ENCODE results near the gene PRR16.

- no peak for TF ChIP-seq PATZ1 (CRISPR knock-in tag; IDR thresholded peaks at IDR 0.05; ENCODE audit: borderline replicate concordance)
- TF ChIP-seq TCF4 (CRISPR knock-in tag; IDR thresholded peaks at IDR 0.05; ENCODE audit: borderline replicate concordance) = no peak
- TF ChIP-seq GLIS3 (CRISPR knock-in tag; IDR thresholded peaks at IDR 0.05) = no peak
- no peak for TF ChIP-seq ARNTL (CRISPR knock-in tag; IDR thresholded peaks at IDR 0.05; ENCODE audit: borderline replicate concordance, low read depth)
- no peak for TF ChIP-seq TOX (CRISPR knock-in tag; IDR thresholded peaks at IDR 0.05; ENCODE audit: borderline replicate concordance)
- TF ChIP-seq RARB (CRISPR knock-in tag; IDR thresholded peaks at IDR 0.05) = no peak
- TF ChIP-seq BACH2 (CRISPR knock-in tag; IDR thresholded peaks at IDR 0.05; ENCODE audit: borderline replicate concordance) = no peak
- no peak for TF ChIP-seq ZFP3 (CRISPR knock-in tag; IDR thresholded peaks at IDR 0.05)
- no peak for TF ChIP-seq ESRRG (CRISPR knock-in tag; IDR thresholded peaks at IDR 0.05)
- TF ChIP-seq CREB5 (CRISPR knock-in tag; IDR thresholded peaks at IDR 0.05; ENCODE audit: low read depth) = no peak
- no peak for TF ChIP-seq ZNF8 (CRISPR knock-in tag; IDR thresholded peaks at IDR 0.05)
- TF ChIP-seq POU6F1 (CRISPR knock-in tag; IDR thresholded peaks at IDR 0.05; ENCODE audit: borderline replicate concordance, low read depth) = no peak
- TF ChIP-seq OSR1 (CRISPR knock-in tag; IDR thresholded peaks at IDR 0.05) = no peak
- TF ChIP-seq ZNF70 (CRISPR knock-in tag; IDR thresholded peaks at IDR 0.05) = no peak
Observed at GRCh38 chr5:120447706-120448239, 16.3 kb upstream of the PRR16 start.
